HG02588 (cell line): ENCODE data around the gene CGRRF1.

ENCODE experiments used
- ATAC-seq: cut with Tn5 transposase; IDR thresholded peaks from one replicate; pipeline ENCODE4 v1.9.1; 2021; ENCODE audit warnings: mild to moderate bottlenecking, moderate library complexity; ENCODE audit not compliant: unreplicated experiment

The CGRRF1 gene

DNA sequence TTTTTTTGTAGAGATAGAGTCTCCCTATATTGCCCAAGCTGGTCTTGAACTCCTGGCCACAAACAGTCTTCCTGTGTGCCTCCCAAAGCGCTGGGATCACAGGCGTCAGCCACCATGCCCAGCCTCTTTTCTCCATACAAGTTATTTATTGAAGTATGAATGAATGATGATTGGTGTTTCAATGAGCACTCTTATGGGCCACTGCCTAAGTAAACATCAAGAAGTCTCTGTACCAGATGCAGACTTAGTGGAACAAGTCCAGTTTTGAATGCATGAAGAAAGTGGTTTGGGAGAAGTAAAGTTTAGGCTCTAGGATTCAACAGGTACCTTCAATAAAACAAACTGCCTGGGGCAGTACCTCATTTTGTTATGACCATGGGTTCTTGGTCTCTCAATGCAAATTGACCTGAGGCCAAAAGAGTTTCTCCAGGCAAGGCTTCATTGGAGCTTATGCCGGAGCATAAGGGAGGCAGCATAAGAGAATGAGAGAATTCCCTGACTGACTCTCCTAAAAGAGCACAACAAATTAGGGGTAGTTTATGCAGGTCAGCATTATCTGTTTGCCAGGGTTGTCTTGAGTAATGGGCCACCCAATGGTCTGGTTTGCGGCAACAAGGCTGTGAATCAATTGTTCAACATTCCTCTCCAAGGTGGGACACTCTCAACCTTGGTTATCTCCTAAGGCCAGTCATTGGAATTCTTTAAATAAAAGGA lies 19.8 kb upstream of the CGRRF1 start:
- no peak for ATAC-seq

DNA sequence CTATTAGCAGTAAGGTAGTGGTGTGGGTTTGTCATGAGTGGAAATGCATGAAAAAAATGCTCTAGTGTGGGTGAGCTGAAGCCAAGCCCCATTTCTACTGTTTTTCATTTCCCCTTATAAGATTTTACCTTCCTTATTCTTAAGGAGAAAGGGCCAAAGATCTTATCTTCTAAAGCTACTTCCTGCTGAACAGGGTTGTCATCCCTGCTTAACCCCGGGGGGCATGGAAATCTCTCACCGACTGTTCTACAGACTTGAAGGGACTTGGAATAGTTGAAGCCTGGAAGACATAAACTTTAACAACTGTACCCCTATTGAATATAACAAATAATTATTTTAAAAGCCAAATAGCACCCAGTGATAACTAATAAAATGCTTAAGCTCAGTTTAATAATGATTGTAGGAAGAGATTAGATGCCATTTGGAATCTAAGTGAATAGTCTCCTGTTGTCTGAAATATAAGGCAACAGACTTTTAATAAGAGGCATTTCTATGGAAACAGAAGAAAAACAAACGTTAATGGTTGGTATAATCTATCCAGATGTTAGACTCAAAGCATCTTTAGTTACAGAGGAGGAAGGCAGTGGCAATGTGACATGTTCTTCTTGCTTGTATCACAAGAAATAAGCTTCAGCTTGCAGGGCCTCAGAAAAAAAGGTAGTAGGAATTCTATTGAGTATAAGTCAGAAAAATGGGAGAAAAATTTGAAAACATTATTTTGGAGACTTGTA lies 19.1 kb upstream of the CGRRF1 start:
- ATAC-seq = no peak

DNA sequence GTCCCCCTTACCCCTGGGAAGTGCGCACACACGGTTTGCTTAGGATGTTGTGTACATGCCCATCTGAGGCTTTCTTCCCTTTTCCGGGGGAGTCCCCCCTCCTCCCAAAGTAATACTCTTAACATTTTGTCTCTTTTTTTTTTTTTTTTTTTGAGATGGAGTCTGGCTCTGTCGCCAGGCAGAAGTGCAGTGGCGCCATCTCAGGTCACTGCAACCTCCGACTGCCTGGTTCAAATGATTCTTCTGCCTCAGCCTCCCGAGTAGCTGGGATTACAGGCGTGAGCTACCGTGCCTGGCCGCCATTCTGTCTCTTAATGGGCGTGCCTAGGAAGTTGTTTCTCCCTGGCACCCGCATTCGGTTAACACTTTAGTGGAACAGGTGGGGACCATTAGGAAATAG lies 16.4 kb upstream of the CGRRF1 start:
- ATAC-seq = no peak

DNA sequence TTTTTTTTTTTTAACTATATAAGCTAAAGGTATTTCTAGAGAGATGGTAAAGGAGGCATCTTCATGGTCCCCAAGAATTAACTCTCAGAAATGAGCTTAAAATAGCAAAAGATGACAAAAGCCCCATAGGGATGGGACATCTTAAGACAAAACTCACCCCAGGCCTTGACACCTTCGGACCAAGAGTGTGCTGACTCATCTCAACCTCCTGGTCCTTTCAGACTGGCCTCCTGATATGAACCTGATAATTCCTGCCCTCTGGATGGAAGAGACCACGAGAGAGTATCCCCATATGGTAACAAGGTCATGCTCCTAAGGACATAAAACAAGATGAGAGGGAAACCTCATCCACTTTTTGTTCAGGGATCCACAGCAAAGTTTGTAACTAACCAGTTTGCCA lies 12.5 kb upstream of the CGRRF1 start:
- ATAC-seq = no peak

DNA sequence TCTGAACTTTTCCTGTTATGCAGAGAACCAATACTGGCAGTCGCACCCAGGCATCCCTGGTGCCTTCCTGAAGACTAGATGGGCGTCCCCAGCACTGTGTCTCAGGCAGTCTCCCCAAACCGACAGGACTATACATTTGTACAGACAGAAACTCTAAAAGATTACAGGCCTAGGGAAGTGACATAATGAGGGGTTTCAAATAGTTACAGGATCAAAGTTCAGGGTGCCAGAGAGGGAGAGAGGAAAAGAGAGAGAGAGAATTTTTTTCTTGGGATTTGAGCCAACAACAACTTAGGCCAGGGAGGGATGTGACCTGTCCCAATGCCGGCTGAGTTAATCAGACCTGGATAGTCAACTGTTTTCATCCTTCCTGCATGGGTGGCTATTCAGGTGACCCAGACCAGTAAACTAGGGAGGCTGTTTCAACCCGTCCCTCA lies 11.6 kb upstream of the CGRRF1 start:
- ATAC-seq = no peak

DNA sequence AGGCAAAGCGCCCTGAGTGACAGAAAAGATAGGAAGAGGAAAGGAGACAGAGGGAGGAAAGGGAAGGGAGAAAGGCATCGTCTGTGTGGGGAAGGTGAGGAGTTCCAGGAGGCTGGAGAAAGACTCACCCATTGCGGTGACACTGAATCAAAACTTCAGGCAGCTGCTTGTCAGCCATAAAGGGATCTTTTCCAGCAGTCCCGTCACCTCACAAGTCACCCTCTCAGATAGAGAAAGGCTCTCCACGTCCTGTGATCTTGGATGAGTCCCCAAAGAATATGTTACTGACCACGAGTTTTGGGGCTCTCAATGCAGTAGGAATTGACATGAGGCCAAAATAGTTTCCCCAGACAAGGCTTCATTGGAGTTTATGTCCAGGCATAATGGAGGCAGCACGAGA lies 11.1 kb upstream of the CGRRF1 start:
- ATAC-seq = no peak

DNA sequence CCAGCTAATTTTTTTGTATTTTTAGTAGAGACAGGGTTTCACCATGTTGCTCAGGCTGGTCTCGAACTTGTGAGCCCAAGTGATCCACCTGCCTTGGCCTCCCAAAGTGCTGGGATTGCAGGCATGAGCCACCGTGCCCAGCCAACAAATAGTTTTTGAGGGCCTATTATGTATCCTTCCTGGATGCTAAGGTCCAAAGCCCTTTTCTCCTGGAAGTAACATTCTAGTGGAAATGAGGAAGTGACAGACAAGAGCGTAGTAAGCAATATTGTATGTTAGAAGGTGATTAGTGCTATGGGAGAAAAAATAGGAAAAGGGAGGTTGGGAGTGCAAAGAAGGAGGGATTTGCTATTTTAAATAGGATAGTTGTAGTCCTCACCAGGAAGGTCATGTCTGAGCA lies 9.0 kb upstream of the CGRRF1 start:
- no peak for ATAC-seq

DNA sequence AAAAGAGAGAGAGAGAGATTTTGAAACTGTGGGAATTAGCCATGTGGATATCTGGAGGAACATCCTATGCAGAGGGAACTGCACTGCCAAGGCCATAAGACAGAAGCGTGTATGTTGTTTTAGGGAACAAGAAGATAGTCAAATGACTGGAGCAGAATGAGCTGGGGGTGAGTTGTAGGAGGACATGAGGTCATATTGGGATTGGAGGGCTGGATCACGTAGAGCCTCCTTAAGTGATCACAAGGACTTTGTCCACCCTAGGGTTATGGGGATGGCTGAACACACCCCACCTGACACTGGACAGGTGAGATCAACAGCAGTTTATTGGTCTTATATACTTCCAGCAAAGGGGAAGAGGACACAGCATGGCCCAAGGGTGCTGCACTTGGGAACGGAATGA lies 8.2 kb upstream of the CGRRF1 start:
- ATAC-seq = no peak

DNA sequence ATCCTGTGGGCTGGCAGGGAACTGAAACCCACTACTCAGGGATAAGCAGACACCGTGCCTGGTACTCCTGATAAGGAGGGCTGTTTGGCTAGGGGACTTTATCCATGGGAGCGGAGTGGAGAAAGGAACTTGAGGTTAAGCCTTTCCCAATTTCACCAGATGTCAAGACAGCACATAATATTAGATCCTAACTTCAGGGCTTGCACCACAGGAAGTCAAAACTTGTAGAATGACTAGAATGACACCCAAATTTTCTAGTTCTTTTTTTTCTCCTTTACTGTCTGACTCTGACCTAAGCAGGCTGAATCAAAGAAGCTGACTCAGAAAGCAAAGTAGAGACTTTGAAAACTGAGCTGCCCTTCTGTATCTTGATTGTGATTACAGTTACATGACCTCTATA lies 7.1 kb upstream of the CGRRF1 start:
- ATAC-seq = no peak

DNA sequence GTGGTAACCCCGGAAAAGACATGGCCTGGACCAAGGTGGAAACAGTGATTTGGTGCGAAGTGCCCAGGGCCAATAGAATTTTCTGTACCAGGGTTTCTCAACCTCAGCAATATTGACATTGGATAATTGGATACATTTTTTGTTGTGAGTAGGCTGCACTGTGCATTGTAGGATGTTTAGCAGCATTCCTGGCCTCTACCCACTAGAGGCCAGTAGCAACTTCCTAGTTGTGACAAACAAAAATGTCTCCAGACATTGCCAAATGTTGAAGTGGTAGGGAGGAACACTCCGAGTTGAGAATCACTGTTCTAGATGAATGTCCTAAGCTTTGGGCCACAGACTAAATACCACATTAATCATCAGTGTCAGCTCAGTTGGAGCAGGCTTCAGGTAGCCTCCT lies 6.2 kb upstream of the CGRRF1 start:
- no peak for ATAC-seq

DNA sequence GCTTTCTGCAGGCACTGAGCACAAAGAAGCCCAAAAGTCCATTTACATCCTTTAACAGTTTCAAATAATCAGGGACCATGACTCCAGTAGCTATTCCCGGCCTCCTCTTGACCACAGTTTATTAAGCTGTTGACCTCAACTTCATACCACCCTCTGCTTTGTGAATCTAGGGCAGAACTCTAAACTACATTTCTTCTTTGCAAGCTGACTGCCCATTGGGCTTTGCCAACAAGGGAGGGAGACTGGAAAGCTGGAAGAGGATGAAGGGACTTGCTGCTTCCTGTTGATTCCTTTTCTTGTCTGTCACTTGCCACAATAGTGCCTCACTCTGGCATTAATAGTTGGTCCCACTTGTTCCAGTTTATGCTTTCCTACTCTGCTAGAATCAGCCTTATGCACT lies 2.7 kb downstream of the CGRRF1 start:
- ATAC-seq = no peak

DNA sequence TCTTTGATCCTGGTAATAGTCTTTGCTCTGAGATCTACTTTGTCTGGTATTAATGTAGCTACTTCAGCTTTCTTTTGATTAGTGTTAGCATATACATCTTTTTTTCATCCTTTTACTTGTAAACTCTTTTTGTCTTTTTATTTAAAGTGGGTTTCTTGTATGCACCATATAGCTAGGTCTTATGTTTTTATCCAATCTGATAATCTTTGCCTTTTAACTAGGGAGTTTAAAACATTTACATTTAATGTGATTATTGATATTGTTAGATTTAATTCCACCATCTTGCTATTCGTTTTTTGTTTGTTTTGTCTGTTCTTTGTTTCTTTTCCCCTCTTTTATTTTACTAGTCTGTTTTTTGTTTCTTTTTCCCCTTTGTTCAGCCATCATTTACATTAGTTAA lies 6.0 kb downstream of the CGRRF1 start:
- no peak for ATAC-seq

DNA sequence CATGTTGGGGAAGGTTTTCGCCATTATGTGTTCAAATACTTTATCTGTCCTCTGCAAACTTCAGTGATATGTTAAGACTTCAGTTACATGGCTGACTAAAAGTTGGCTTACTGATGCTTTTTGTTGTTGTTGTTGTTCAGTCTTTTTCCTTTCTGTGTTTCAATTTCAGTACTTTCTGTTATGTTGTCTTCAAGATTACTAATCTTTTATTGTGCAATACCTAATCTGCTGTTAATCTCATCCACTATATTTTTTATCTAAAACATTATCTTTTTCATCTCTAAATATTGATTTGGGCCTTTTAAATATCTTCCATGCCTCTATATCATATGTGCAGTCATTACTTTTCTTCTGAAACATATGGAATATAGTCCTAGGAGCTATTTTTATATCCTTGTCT lies 7.0 kb downstream of the CGRRF1 start:
- no peak for ATAC-seq

DNA sequence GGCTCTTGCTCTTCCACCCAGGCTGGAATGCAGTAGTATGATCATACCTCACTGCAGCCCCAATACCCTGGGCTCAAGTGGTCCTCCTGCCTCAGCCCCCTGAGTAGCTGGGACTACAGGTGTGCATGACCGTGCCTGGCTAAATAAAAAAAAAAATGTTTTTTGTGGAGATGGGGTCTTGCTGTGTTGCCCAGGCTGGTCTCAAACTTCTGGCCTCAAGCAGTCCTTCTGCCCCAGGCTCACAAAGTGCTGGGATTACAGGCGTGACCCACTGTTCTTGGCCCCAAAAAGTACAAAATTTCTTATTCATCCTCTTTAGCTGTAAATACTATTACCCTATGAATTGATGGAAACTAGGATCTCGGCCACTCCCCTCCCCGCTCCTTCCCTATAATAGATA lies 14.7 kb downstream of the CGRRF1 start:
- no peak for ATAC-seq

DNA sequence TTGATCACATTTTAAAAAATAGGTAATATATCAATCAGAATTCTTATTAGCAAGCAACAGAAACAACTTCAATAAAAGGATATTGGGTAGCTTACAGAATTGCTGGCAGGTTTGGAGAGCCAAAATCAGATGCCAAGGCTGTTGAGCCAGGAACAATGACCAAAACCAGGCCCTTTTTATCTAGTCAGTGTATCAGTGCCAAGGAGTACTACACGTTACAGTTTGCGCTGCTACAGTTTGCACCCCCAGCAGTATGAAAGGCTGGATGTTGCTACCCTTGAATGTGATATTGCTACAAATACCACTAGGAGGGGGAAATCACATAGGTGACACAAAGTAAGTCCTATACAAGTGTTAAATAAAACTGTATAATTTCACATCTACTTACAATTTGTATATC lies 19.3 kb downstream of the CGRRF1 start:
- no peak for ATAC-seq

DNA sequence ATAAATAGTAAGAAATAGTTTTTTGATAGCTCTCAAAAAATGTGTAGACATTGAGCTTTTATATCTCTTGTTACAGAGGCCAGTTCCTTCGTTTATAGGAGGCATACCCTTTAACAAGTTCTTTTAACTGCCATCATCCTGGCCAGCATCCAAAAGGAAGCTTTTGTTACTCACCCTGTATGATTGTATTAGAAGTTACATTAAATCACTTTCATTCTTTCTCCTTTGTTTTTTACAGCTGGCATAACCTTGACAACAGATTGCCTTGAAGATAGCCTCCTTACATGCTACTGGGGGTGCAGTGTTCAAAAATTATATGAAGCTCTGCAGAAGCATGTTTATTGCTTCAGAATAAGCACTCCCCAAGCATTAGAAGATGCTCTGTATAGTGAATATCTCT lies 20.1 kb downstream of the CGRRF1 start:
- ATAC-seq = no peak

DNA sequence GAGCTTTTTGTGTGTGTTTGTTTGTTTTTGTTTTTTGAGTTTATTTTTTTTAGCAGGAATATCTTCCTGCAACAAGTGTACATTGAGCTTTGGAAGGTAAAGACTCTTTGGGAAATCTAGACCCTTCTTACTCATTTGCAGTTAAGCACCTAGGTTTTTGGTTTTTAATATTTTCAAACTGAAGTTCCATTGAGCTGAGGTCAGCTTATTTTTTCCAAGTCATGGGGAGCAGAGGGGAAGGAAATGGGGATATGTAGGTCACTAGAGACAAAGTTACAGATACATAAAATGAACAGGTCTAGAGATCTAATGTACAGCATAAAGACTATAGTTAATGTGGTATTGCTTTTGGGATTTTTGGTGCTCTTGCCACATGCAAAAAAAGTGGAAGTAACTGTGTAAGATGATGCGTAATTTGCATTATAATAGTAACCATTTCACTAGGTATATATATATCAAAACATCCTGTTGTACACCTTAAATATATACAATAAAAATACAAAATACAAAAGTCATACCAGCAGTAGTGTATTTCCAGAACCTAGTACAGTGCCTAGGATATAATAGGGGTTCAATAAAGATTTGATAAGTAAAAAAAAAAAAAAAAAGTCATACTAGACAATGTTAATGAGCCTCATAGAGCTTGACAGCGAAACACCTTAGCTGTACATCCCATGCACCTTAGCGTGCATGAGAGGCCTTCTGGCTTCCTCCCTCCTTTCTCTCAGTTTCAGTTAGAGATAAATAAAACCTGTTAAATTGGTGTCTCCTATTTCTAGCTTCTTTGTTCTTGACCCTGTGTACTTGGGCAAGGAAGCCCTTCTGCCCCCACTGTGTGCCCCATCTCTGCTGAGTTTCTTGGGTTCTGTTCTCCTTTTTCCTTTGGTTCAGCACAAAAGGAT lies 22.7 kb downstream of the CGRRF1 start:
- peak; percentile 87 for ATAC-seq

DNA sequence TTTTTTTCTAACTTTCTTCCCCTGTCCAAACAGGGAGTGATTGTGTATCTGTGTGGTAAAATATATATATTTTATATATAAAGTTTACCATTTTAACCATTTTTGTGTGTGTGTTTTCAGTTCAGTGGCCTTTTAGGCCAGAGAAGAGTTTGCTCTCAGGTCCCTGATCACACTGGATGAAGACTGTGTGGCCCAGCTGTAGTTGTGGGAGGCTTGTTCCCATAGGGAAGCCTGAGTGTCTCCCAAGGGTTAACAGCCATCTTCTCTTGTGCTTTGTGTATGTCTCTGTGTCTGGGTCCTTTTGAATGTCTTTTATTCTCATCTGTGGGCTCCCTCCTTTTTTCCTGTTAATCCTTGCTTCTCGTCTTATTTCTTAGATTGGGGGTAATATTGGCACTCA lies 23.4 kb downstream of the CGRRF1 start:
- ATAC-seq = no peak

DNA sequence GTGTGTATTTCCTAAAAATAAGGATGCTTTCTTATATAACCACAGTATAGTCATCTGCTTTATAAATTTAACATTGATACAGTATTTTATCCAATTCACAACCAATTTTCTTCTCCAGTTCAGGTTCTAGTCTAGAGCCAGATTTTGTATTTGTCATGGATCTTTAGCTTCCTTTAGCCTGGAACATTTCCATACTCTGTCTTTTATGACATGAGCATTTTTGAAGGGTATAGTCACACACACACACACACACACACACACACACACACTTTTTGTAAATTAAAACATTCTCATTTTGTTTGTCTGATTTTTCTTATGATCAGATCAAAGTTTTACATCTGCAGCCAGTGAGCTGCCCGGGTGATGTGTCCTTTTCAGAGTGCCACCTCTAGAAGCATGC lies 25.4 kb downstream of the CGRRF1 start:
- no peak for ATAC-seq

DNA sequence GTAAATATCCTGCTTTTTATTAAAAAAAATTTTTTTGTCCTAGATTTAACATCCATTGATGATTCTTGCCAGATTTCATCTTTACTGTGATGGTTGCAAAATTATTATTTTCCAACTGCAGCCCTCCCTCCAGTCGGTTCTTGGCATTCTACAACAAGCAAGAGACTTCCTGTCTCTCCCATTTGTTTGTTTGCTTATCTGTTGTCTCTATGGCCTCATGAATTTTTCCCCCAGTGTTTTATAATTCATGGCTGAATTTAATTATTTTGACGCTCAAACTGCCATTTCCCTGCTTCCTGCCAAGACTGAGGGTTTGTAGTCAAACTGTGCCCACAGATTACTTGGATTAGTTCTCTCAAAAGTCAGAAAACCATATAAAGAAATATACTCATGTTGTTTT lies 25.9 kb downstream of the CGRRF1 start:
- ATAC-seq = no peak

DNA sequence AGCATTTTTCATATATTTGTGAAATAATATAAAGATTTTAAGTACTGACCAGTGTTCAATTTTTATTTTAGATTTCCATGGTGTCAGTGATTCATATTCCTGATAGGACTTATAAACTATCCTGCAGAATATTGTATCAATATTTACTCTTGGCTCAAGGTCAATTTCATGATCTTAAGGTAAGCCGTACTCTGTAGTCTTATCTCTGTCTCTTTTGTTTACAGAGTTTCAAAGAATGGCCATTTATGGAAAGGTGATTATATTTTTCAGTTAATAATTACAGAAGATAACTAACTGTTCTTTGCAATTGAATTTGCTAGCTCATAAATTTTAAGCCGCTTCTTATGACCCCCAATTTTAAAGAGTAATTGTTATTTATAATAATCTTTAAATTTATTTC lies 27.9 kb downstream of the CGRRF1 start:
- ATAC-seq = no peak

DNA sequence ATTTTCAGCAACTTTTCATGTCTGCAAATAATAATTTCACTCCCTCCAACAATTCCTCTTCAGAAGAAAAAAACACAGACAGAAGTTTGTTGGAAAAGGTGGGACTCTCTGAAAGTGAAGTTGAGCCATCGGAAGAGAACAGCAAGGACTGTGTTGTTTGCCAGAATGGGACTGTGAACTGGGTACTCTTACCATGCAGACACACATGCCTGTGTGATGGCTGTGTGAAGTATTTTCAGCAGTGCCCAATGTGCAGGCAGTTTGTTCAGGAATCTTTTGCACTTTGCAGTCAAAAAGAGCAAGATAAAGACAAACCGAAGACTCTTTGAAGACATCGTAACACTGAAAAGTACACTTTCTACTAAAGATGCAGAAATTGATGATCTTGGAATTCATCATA lies 28.3 kb downstream of the CGRRF1 start:
- ATAC-seq = no peak
